HCT116 (cell line): ENCODE measurements around the gene PREX1. TPM values are rescaled to one million over a fixed set of nuclear protein-coding genes. Genes with fewer than 3 reads are reported as not detected.

ENCODE experiments used
- ATAC-seq: fragments of 200-7000 bp; cut with Tn5 transposase; 2 replicates; pipeline ENCODE4 v1.9.1; 2020; ENCODE audit warnings: mild to moderate bottlenecking, moderate library complexity
- BruUV-seq: library from RNA; stranded (reverse); fragments of 400-500 nt; replicated peaks from 2 replicates; lab custom pipeline; 2021; lab: Mats Ljungman, UMichigan
- CTCF ChIA-PET: fragments of 300-600 bp; sonication (Branson Sonifier 250); formaldehyde crosslinking; loops from one replicate; lab custom pipeline; 2021; ENCODE audit warnings: antibody characterized with exemption; lab: Charles Lee
- POLR2A ChIA-PET: fragments of 300-600, 350-600 bp; sonication (Branson Sonifier 250); formaldehyde crosslinking; loops from one replicate; lab custom pipeline; 2021; ENCODE audit warnings: antibody characterized with exemption; lab: Charles Lee
- RAD21 ChIA-PET, 2 experiments: fragments of 300-600 bp; sonication (Branson Sonifier 250); formaldehyde crosslinking; loops; one replicate each; lab custom pipeline; 2023; ENCODE audit warnings: low total read pairs in 2 of 2; ENCODE audit not compliant: uncharacterized antibody in 2 of 2, unreplicated experiment in 2 of 2, low non-redundant PET in 1 of 2; lab: Charles Lee
- DNase-seq: peaks from one replicate; pipeline ENCODE4 v3.0.0-alpha.2; 2010; ENCODE audit warnings: low read depth, low spot score
- H2AFZ ChIP-seq: fragments of 200-600 bp; shearing (Covaris generic), sonication (generic); 2 replicates; pipeline ENCODE4 v1.6.1; 2017; ENCODE audit warnings: low read depth, mixed run types, mixed read lengths, antibody characterized with exemption, low read length; ENCODE audit not compliant: poor library complexity, severe bottlenecking
- H3K27ac ChIP-seq: 2 replicates; pipeline ENCODE4 v1.5.1; 2012; ENCODE audit warnings: low read depth, low read length
- H3K27me3 ChIP-seq: fragments of 200-600 bp; sonication (generic); 2 replicates; pipeline ENCODE4 v1.6.1; 2016; ENCODE audit warnings: mixed run types, low read length, mixed read lengths; ENCODE audit not compliant: insufficient read depth
- H3K36me3 ChIP-seq, 2 experiments: fragments of 200-500 bp in 1 of 2; fragments of 200-600 bp in 1 of 2; sonication (Bioruptor generic) in 1 of 2; sonication (generic) in 1 of 2; 2 replicates each; pipeline versions ENCODE4 v1.5.1 to v1.6.1; 2014 to 2016; ENCODE audit warnings: low read length in 2 of 2, inconsistent platforms in 1 of 2, mixed read lengths in 1 of 2, mixed run types in 1 of 2; ENCODE audit not compliant: insufficient read depth in 2 of 2, control insufficient read depth in 1 of 2
- H3K4me1 ChIP-seq, 2 experiments: fragments of 200-600 bp in 1 of 2; sonication (generic) in 1 of 2; 2 replicates each; pipeline versions ENCODE4 v1.5.1 to v1.6.1; 2012 to 2017; ENCODE audit warnings: low read length in 2 of 2, inconsistent platforms in 1 of 2, mild to moderate bottlenecking in 1 of 2, mixed read lengths in 1 of 2, mixed run types in 1 of 2, moderate library complexity in 1 of 2; ENCODE audit not compliant: insufficient read depth in 2 of 2, control insufficient read depth in 1 of 2
- H3K4me2 ChIP-seq: fragments of 200-600 bp; sonication (generic); 2 replicates; pipeline ENCODE4 v1.6.1; 2017; ENCODE audit warnings: mixed run types, low read length, mixed read lengths
- H3K4me3 ChIP-seq, 2 experiments: fragments of 200-600 bp in 1 of 2; sonication (generic) in 1 of 2; replicated peaks in 1 of 2; 2 replicates each; pipeline ENCODE4 v1.5.1; 2011 to 2016; ENCODE audit warnings: low read length in 2 of 2, control low read depth in 1 of 2, low read depth in 1 of 2, mild to moderate bottlenecking in 1 of 2, mixed read lengths in 1 of 2, mixed run types in 1 of 2
- H3K79me2 ChIP-seq: fragments of 200-600 bp; sonication (generic); 2 replicates; pipeline ENCODE4 v1.6.1; 2017; ENCODE audit warnings: mild to moderate bottlenecking, mixed run types, low read length, moderate library complexity, mixed read lengths; ENCODE audit not compliant: insufficient read depth
- H3K9ac ChIP-seq: fragments of 200-600 bp; sonication (generic); 2 replicates; pipeline ENCODE4 v1.6.1; 2016; ENCODE audit warnings: low read length, mixed read lengths
- H3K9me2 ChIP-seq: fragments of 200-600 bp; sonication (generic), shearing (Covaris generic); 2 replicates; pipeline ENCODE4 v1.6.1; 2017; ENCODE audit warnings: mixed run types, mild to moderate bottlenecking, moderate library complexity; ENCODE audit not compliant: insufficient read depth
- H3K9me3 ChIP-seq, 2 experiments: fragments of 200-500 bp in 1 of 2; fragments of 200-600 bp in 1 of 2; sonication (Bioruptor generic) in 1 of 2; sonication (generic) in 1 of 2; 2 replicates each; pipeline ENCODE4 v1.6.1; 2014 to 2017; ENCODE audit warnings: low read length in 2 of 2, mixed read lengths in 2 of 2, inconsistent platforms in 1 of 2, low read depth in 1 of 2, mild to moderate bottlenecking in 1 of 2, mixed run types in 1 of 2, moderate library complexity in 1 of 2; ENCODE audit not compliant: control insufficient read depth in 1 of 2, insufficient read depth in 1 of 2
- H4K20me1 ChIP-seq: fragments of 200-600 bp; sonication (generic), shearing (Covaris generic); 2 replicates; pipeline ENCODE4 v1.6.1; 2017; ENCODE audit warnings: mixed run types, mild to moderate bottlenecking, moderate library complexity; ENCODE audit not compliant: insufficient read depth
- CBX3 ChIP-seq: IDR thresholded peaks from 2 replicates; pipeline ENCODE4 v1.6.1; 2012; ENCODE audit warnings: low read depth
- CEBPB ChIP-seq: IDR thresholded peaks from 2 replicates; pipeline ENCODE4 v1.6.1; 2012; ENCODE audit warnings: low read depth
- CTCF ChIP-seq, 3 experiments: fragments of 200-600 bp in 1 of 3; sonication (generic) in 1 of 3; IDR thresholded peaks in 2 of 3; conservative IDR thresholded peaks in 1 of 3; 2 replicates each; pipeline ENCODE4 v1.5.1; 2012 to 2017; ENCODE audit warnings: low read depth in 2 of 3, low read length in 2 of 3, antibody characterized with exemption in 1 of 3, borderline replicate concordance in 1 of 3, control low read depth in 1 of 3, mild to moderate bottlenecking in 1 of 3, mixed read lengths in 1 of 3, mixed run types in 1 of 3, moderate library complexity in 1 of 3; ENCODE audit not compliant: insufficient read depth in 1 of 3
- ELF1 ChIP-seq: IDR thresholded peaks from 2 replicates; pipeline ENCODE4 v1.6.1; 2012; ENCODE audit warnings: low read depth, borderline replicate concordance
- EZH2 ChIP-seq: fragments of 200-600 bp; sonication (generic); IDR thresholded peaks from 2 replicates; pipeline ENCODE4 v1.6.1; 2017; ENCODE audit warnings: antibody characterized with exemption, mixed run types
- EZH2phosphoT487 ChIP-seq: fragments of 200-600 bp; IDR thresholded peaks from 2 replicates; pipeline ENCODE4 v1.6.1; 2018; ENCODE audit warnings: antibody characterized with exemption, borderline replicate concordance
- MAX ChIP-seq: IDR thresholded peaks from 2 replicates; pipeline ENCODE4 v1.6.1; 2012
- POLR2A ChIP-seq: IDR thresholded peaks from 2 replicates; pipeline ENCODE4 v1.7.0; 2011; ENCODE audit warnings: borderline replicate concordance; ENCODE audit not compliant: insufficient read depth, insufficient read length; ENCODE audit errors: extremely low read depth
- REST ChIP-seq: IDR thresholded peaks from 2 replicates; pipeline ENCODE4 v1.6.1; 2012; ENCODE audit warnings: low read depth
- SIN3A ChIP-seq: IDR thresholded peaks from 2 replicates; pipeline ENCODE4 v1.6.1; 2012; ENCODE audit warnings: low read depth
- SP1 ChIP-seq: IDR thresholded peaks from 2 replicates; pipeline ENCODE4 v1.6.1; 2012; ENCODE audit warnings: low read depth
- TCF7L2 ChIP-seq: IDR thresholded peaks from 2 replicates; pipeline ENCODE4 v1.7.0; 2011; ENCODE audit warnings: borderline replicate concordance, inconsistent platforms; ENCODE audit not compliant: insufficient read depth, insufficient read length; ENCODE audit errors: extremely low read depth
- ZBTB33 ChIP-seq: IDR thresholded peaks from 2 replicates; pipeline ENCODE4 v1.6.1; 2011; ENCODE audit warnings: mild to moderate bottlenecking, low read length, moderate library complexity; ENCODE audit not compliant: insufficient replicate concordance; ENCODE audit errors: extremely low read depth
- intact Hi-C: fragments of 100-400 bp; cut with micrococcal nuclease; formaldehyde crosslinking; loops from 2 replicates; pipeline ENCODE4 v1.10.0; 2022
- total RNA-seq: library from RNA; stranded (reverse); gene quantifications from one replicate; pipeline ENCODE4 v1.2.1, GENCODE V29; 2021; ENCODE audit not compliant: unreplicated experiment

Gene PREX1
- total RNA-seq, 1 experiment from 2014 or later, result 6.1 TPM

- DNase-seq (no peak), ATAC-seq (no peak)
- Histone ChIP-seq H3K27me3 (no peaks in the 10 kb centered on the region), H4K20me1 (no peaks in the 10 kb centered on the region), H2AFZ (no peak overlapping the region), H3K36me3 (no peaks in the 10 kb centered on the region), H3K9me3 (no peaks in the 10 kb centered on the region), H3K4me3 (no peak overlapping the region), H3K27ac (no peak overlapping the region), H3K4me1 (no peaks in the 10 kb centered on the region), H3K9ac (no peak overlapping the region), H3K9me2 (no peaks in the 10 kb centered on the region), H3K79me2 (no peaks in the 10 kb centered on the region), H3K4me2 (no peak overlapping the region)
- ChIA-PET RAD21 (no interaction called here), CTCF (no interaction called here), POLR2A (no interaction called here)
- BruUV-seq, result no TSS peak
- TF ChIP-seq ZBTB33 (no peak), EZH2phosphoT487 (no peak), EZH2 (no peak), CTCF (IDR thresholded peaks at IDR 0.05 in 2 of 3, conservative IDR thresholded peaks at IDR 0.05 in 1 of 3; ENCODE audit: borderline replicate concordance in 1 of 3, insufficient read depth in 1 of 3, low read depth in 2 of 3, low read length in 2 of 3) (no peak), REST (no peak), ELF1 (no peak), CEBPB (no peak), SP1 (no peak), SIN3A (no peak), POLR2A (no peak), MAX (no peak), CBX3 (no peak), TCF7L2 (no peak)
- TF ChIP-seq, all 23 proteins: peak for 0
- intact Hi-C loops, result no loop called here
Observed at GRCh38 chr20:48736636-48737035, 91.2 kb downstream of the PREX1 start.
